Endothelial cell of hepatic sinusoid (primary cell): Measurements from ENCODE around the gene ACER3.
"Not testable (repeated sequence)": the region's sequence is repeated elsewhere in the genome, so short reads cannot be mapped to it uniquely, and the experiment has no call there.

ENCODE experiments used
- in situ Hi-C: cut with HindIII; loops from 2 replicates; pipeline ENCODE4 v1.10.0; 2017; ENCODE audit warnings: low sequenced_read_pairs

Gene ACER3

GRCh38 chr11:76835928-76836612, 24.6 kb upstream of the ACER3 start:
- in situ Hi-C loops = loop anchor here (5.0 kb wide), 3 partner anchors 39 to 104 kb away; no protein-coding TSS in a partner anchor

DNA sequence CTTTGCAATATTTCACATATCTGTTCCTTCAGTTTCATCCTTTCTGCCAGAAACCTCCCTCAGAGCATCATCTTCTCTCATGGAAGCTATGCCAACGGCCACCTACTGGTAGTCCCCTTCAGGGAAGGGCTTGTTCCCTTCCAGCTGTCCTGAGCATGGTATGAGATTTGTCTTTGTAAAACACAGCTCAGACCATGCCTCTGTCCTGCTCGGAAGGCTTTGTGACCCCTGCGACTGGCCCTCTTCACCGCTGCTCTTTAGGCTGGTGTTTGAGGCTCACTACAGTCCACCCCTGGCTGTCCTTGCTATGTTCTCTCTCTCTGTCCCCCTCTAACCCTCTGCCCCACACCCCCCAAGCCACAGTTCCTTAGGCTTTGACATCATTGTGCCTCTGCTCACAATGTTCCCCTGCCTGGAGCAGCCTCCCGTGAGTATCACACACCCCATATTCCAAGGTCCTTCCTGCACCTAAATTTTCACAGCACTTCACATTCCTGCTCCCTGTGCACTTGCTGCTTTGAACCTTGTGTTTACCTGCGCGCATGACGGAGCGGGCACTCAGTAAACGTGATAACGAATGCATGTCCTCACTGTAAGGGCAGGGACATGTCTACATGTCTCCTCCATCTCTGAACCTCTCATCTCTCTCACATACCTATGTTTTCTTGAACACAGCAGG, 24.0 kb upstream of the ACER3 start:
- in situ Hi-C loops = loop anchor here (5.0 kb wide), 3 partner anchors 39 to 104 kb away; no protein-coding TSS in a partner anchor

DNA sequence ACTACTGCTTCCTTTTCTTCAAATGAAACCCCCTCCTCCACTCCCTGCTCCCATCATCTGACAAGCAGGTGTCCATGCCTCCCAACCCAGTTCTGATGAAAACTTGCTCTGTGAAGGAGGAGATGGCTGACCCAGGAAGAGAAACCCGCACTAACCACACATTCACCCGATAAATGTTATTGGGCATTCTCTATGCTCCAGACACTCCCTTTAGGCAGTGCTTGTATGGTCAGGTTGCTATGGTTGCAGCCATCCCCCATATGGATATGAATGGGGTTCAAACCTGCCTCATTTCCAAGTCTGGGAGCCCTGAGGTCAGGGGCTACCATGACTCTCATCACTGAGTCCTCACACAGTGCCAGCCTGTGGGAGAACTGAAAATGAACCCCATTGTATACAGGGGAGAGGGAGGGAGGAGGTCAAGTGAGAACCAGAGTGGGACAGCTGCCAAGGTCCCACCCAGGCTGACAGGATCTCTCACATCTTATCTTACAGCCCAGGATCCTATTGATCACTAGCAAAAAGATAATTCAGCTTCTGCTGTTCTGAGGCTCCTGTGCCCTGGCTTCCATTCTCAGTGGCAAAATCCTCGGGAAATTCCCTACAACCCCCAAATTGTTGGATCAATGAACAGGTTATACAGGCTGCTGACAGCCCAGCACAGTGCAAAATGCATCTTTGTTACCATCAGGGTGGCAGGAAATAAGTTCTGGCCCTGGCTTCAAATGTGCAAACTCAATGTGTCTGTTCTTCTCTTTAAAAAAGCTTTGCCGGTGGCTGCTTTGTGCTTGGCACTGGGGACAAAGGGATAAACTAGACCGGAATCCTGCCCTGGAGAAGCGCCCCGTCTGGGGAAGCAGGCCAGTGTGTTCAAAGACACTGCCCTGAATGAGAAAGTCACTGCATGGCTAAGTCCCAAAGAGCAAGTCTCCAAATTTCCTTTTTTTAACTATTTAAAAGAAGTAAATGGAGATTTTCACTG, 22.7 kb upstream of the ACER3 start:
- in situ Hi-C loops = loop anchor here (5.0 kb wide), 3 partner anchors 41 to 106 kb away; no protein-coding TSS in a partner anchor

DNA sequence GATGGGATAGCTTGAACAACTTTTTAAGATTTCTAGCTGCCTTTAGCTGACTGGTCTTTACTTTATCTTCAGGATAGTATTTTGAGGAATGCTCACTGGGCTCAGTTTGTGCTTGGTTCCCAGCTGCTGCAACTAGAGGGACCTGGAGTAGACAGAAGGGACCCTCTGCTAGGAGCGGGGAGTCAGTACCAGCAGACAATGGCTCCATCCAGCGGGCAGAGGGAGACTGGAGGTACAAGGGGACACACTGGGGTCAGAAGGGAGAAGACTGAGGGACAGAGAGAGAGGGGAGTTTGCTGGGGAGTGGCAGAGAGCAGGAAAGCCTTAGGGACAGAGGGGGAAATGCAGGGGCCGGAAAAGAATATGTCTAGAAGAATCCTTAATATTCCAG, 22.0 kb upstream of the ACER3 start:
- in situ Hi-C loops = loop anchor here (5.0 kb wide), 3 partner anchors 41 to 106 kb away; no protein-coding TSS in a partner anchor

DNA sequence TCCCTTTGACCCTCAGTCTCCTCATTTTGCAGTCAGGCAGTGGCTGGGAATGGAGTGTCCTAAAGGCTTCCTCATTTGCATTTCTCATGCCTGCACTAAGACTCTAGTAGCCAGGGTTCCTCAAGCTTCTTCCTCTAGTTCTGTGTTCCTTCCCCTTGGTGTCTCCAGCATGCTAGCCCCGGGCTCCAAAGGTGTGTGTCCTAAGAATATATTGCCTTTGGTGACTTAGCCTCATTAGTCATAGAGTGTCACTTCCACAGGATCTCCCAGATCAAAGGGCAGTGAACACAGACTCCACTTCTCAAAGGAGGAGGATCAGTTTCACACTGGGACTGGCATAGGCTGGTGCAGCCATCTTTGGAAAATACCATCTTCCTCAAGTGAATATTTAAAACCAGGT, 21.4 kb upstream of the ACER3 start:
- in situ Hi-C loops = loop anchor here (5.0 kb wide), 3 partner anchors 42 to 107 kb away; no protein-coding TSS in a partner anchor

- in situ Hi-C loops = no loop called here
Measured at GRCh38 chr11:76841923-76842452, 18.7 kb upstream of the ACER3 start.

GRCh38 chr11:76843907-76844306, 16.8 kb upstream of the ACER3 start:
- in situ Hi-C loops = no loop called here

- in situ Hi-C loops = no loop called here
Measured at GRCh38 chr11:76844511-76844910, 16.2 kb upstream of the ACER3 start.

- in situ Hi-C loops = no loop called here
Measured at GRCh38 chr11:76845069-76845468, 15.6 kb upstream of the ACER3 start.

GRCh38 chr11:76846441-76846840, 14.3 kb upstream of the ACER3 start:
- in situ Hi-C loops = no loop called here

GRCh38 chr11:76849376-76849775, 11.3 kb upstream of the ACER3 start:
- in situ Hi-C loops = no loop called here

- in situ Hi-C loops = no loop called here
Measured at GRCh38 chr11:76850130-76850529, 10.6 kb upstream of the ACER3 start.

GRCh38 chr11:76850815-76851214, 9.9 kb upstream of the ACER3 start:
- in situ Hi-C loops = no loop called here

DNA sequence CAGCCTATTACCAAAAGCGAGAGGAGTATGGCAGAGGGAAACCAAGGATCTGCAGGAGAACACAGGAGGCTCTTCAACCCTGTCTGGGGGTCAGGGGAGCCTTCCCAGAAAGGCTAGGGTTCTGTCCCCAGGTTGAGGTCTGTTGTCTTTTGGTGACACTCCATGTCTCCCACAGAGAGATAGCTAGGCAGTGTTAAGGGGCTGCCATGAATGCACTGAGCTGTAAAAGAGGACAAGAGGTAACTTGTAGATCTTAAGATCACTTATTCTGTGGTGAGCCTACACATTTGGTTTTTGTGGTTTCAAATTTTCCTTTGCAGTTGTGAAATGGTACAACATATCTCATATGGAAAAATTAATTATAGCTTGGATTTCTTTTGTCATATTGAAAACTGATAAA, 6.0 kb upstream of the ACER3 start:
- in situ Hi-C loops = no loop called here

DNA sequence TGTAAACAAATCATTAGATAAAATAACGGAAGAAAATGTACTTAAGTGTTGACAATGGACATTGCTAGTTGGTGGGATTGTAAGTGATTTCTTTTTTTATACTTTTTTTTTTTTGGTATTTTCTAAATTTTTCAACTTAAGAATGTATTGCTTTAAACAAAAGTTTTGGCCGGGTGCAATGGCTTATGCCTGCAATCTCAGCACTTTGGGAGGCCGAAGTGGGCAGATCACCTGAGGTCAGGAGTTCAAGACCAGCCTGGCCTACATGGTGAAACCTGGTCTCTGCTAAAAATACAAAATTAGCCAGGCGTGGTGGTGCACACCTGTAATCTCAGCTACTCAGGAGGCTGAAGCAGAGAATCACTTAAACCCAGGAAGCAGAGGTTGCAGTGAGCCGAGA, 5.0 kb upstream of the ACER3 start:
- in situ Hi-C loops = not testable (repeated sequence)

- in situ Hi-C loops = no loop called here
Measured at GRCh38 chr11:76856106-76856505, 4.6 kb upstream of the ACER3 start.

DNA sequence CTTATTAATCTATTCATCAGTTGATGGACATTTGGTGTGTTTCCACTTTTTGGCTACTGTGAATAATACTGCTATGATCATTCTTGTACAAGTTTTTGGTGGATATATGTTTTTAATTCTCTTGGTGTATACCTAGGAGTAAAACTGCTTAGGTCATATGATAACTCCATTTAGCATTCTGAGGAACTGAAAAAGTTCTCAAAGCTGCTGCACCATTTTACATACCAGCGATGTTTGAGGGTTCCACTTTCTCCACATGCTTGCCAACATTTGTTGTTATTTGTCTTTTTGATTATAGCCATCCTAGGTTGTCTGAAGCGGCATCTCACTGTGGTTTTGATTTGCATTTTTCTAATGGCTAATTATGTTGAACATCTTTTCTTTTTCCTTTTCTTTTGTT, 4.1 kb upstream of the ACER3 start:
- in situ Hi-C loops = no loop called here

- in situ Hi-C loops = no loop called here
Measured at GRCh38 chr11:76857781-76858410, 2.8 kb upstream of the ACER3 start.

GRCh38 chr11:76859708-76860227, 950 bp upstream of the ACER3 start:
- in situ Hi-C loops = no loop called here

- in situ Hi-C loops = no loop called here
Measured at GRCh38 chr11:76861490-76861953, 804 bp downstream of the ACER3 start.
